ENCODE data around the gene SHROOM3. TPM values are rescaled to one million over a fixed set of nuclear protein-coding genes. Genes with fewer than 3 reads are reported as not detected.
A peak's percentile ranks its signal among the peaks of the same experiment; 100 is the strongest.

SHROOM3 gene
- total RNA-seq, 4 donors from 2014 or later, result 44.4 to 101 (median 88.5) TPM

- no peak for DNase-seq (ENCODE audit: extremely low spot score)
- intact Hi-C loops (cut with DNase I), result loop anchor here (5.0 to 10.0 kb wide), 2 partner anchors 121 to 177 kb away; partner anchors contain the start of gene SHROOM3
Measured at GRCh38 chr4:76611616-76612207, 176.7 kb downstream of the SHROOM3 start.

GRCh38 chr4:76614589-76614988 is 179.6 kb downstream of the SHROOM3 start:
- no peak for DNase-seq (ENCODE audit: extremely low spot score)
- no peak overlapping the region for H3K27ac ChIP-seq (replicated peaks in 1 of 4)
- TF ChIP-seq POLR2AphosphoS5 (IDR thresholded peaks at IDR 0.05) (no peak), EP300 (IDR thresholded peaks at IDR 0.05) (no peak), CTCF (IDR thresholded peaks at IDR 0.05) (no peak), POLR2A (IDR thresholded peaks at IDR 0.05; ENCODE audit: low read depth) (no peak)
- H3K36me3 ChIP-seq, result no peaks in the 10 kb centered on the region
- H3K27me3 ChIP-seq, result no peaks in the 10 kb centered on the region
- H3K4me1 ChIP-seq, result peaks cover 6 to 50% (median 36%) of the 10 kb centered on the region in 4 donors
- no peaks in the 10 kb centered on the region for H3K9me3 ChIP-seq
- intact Hi-C loops (cut with DNase I), result loop anchor here (5.0 to 10.0 kb wide), 2 partner anchors 118 to 180 kb away; partner anchors contain the start of gene SHROOM3
- no peak overlapping the region for H3K4me3 ChIP-seq

More at GRCh38 chr4:76611616-76612207, 176.7 kb downstream of the SHROOM3 start:
- Histone ChIP-seq H3K27ac (replicated peaks in 1 of 4) (peak overlapping the region; percentile 81 to 88 (median 84)), H3K27me3 (no peaks in the 10 kb centered on the region), H3K9me3 (no peaks in the 10 kb centered on the region), H3K4me1 (peaks cover 9 to 65% (median 56%) of the 10 kb centered on the region in 4 donors), H3K36me3 (no peaks in the 10 kb centered on the region), H3K4me3 (peak overlapping the region; percentile 22 to 44 (median 40))
- no peak for TF ChIP-seq POLR2A (IDR thresholded peaks at IDR 0.05; ENCODE audit: low read depth)
- peak; percentile 31 to 41 for TF ChIP-seq POLR2AphosphoS5 (IDR thresholded peaks at IDR 0.05)
- TF ChIP-seq EP300 (IDR thresholded peaks at IDR 0.05), result no peak
- TF ChIP-seq CTCF (IDR thresholded peaks at IDR 0.05), result no peak
- WGBS, result 39% methylated on average over 6 of the region's 6 CpGs

- no peaks in the 10 kb centered on the region for H3K36me3 ChIP-seq
- H3K27me3 ChIP-seq, result no peaks in the 10 kb centered on the region
- DNase-seq (ENCODE audit: extremely low spot score), result no peak
- peaks cover 2 to 51% (median 24%) of the 10 kb centered on the region in 4 donors for H3K4me1 ChIP-seq
- peak overlapping the region in 1 of 4 donors; percentile 18 for H3K27ac ChIP-seq (replicated peaks in 1 of 4)
- 62% methylated on average over 3 of the region's 3 CpGs for WGBS
- TF ChIP-seq CTCF (IDR thresholded peaks at IDR 0.05) (no peak), EP300 (IDR thresholded peaks at IDR 0.05) (no peak), POLR2AphosphoS5 (IDR thresholded peaks at IDR 0.05) (no peak), POLR2A (IDR thresholded peaks at IDR 0.05; ENCODE audit: low read depth) (no peak)
- H3K4me3 ChIP-seq, result no peak overlapping the region
- intact Hi-C loops (cut with DNase I), result loop anchor here (10.0 kb wide), 1 partner anchor 181 kb away; the partner anchor contains the start of gene SHROOM3
- H3K9me3 ChIP-seq, result no peaks in the 10 kb centered on the region
Measured at GRCh38 chr4:76615999-76616398, 181.0 kb downstream of the SHROOM3 start.

- Histone ChIP-seq H3K27me3 (no peaks in the 10 kb centered on the region), H3K9me3 (no peaks in the 10 kb centered on the region), H3K27ac (replicated peaks in 1 of 4) (no peak overlapping the region), H3K4me3 (no peak overlapping the region), H3K4me1 (peaks cover 0 to 51% (median 24%) of the 10 kb centered on the region in 4 donors), H3K36me3 (no peaks in the 10 kb centered on the region)
- TF ChIP-seq EP300 (IDR thresholded peaks at IDR 0.05), result no peak
- no peak for TF ChIP-seq POLR2AphosphoS5 (IDR thresholded peaks at IDR 0.05)
- TF ChIP-seq POLR2A (IDR thresholded peaks at IDR 0.05; ENCODE audit: low read depth), result no peak
- no peak for TF ChIP-seq CTCF (IDR thresholded peaks at IDR 0.05)
- 92% methylated on average over 2 of the region's 2 CpGs for WGBS
- no peak for DNase-seq (ENCODE audit: extremely low spot score)
- intact Hi-C loops (cut with DNase I), result loop anchor here (10.0 kb wide), 1 partner anchor 182 kb away; the partner anchor contains the start of gene SHROOM3
Measured at GRCh38 chr4:76616526-76616925, 181.5 kb downstream of the SHROOM3 start.

Measured in esophagus muscularis mucosa (tissue), 4 donors.